Hypothalamus (tissue), 51 donors: ENCODE results near the gene SYT7.

ENCODE experiments used
- DNase-seq, 51 donors: peaks; one replicate each; lab custom pipeline; 2025; lab: John Stamatoyannopoulos, UW

The SYT7 gene

DNA sequence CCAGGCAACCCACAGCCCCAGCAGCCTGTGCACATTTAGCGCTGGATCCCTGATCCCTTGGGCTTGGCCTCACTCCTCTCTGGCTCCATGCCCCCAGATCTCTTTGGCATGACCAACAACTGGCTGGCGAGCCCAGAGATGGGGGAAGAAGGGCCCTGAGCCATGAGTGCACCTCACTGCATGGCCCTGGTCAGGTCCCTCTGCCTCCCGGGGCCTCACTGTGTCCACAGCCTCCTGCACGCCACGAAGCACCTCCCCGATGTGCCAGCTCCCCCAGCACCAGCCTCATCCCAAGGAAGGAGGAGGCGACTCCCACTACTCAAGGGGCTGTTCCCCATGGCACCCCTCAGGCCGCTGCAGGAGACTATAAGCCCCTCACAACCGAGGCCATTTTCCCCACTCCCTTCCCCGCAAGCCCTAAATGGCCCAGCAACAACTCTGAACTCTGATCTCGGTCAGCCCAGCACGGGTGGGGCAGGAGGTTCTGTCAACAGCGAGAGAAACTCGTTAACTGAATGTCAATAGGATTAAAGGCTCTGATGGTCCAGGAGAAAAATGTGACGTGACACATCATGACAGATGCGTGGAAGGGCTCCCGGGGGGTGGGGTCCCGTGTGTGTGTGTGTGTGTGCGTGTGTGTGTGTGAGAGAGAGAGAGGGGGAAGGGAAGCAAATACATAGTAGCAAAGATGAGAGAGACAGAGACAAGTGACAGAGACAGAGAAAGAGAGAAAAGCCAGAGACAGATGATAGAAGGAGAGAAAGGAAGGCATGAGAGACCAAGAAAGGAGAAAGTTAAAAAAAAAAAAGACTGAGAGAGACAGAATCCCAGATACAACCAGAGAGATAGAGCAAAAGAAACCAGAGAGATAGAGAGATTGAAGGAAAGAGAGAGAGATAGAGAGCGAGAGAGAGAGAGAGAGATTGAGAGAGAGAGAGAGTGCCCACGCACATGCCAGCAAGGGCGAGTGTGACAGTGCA is 28.4 kb upstream of the SYT7 start:
- no peak for DNase-seq

DNA sequence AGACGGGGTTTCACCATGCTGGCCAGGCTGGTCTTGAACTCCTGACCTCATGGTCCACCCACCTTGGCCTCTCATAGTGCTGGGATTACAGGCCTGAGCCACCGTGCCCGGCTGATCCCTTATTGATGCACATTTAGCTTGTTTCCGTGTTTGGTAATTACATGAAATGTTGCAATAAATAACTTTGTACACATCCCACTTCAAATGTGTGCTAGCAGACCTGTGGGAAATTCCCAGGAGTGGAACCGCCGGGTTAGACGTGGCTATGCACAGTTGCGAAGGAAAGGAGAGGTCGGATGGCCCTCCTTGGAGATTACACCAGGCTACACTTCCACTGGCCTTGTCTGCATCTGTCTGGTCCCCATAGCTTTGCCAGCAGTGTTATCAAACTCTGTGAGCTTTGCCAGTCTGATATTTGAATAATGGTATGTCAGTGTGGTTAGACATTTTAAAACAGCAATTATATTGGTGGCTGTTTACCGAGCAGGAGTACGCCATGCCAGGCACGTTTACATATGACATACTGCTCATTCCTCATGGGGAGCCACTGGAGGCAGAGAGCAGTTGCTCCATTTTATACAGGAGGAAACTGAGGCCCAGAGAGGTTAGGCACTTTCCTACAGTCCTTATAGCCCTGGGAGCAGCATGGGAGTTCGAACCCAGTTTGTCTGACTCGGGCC is 27.2 kb upstream of the SYT7 start:
- DNase-seq = no peak

DNA sequence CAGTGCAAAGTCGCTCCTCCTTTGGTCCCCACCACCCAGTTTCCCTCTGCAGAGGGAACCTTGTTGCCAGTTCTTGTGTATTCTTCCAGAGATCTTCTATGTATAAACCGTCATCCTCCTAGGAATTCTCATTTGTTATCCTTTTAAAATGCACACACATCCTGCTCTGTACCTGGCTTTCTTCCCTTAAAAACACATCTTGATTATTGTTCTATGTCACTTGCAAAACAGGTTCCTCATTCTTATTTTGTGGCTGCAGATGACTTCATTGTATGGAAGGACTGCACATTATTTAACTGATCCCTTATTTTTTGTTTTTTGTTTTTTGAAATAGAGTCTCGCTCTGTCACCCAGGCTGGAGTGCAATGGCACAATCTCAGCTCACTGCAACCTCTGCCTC is 26.6 kb upstream of the SYT7 start:
- no peak for DNase-seq

DNA sequence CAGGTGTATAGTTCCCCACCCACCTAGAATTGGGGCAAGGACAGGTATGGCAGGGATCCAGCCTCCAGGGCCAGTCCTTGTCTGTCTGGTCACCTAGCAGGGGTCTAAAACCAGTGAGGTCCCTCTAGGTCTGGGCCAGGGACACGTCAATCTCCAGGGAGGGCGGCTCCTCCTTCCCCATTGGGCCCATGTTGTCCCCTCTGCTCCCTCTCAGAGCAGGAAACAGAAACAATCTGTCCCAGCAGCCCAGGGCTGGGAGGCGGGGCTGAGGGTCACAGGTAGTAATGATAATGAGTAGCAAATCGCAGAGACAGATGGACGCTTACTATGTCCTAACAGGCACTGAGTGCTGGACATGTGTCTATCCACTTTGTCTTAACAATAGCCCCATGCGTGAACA is 22.8 kb upstream of the SYT7 start:
- no peak for DNase-seq

DNA sequence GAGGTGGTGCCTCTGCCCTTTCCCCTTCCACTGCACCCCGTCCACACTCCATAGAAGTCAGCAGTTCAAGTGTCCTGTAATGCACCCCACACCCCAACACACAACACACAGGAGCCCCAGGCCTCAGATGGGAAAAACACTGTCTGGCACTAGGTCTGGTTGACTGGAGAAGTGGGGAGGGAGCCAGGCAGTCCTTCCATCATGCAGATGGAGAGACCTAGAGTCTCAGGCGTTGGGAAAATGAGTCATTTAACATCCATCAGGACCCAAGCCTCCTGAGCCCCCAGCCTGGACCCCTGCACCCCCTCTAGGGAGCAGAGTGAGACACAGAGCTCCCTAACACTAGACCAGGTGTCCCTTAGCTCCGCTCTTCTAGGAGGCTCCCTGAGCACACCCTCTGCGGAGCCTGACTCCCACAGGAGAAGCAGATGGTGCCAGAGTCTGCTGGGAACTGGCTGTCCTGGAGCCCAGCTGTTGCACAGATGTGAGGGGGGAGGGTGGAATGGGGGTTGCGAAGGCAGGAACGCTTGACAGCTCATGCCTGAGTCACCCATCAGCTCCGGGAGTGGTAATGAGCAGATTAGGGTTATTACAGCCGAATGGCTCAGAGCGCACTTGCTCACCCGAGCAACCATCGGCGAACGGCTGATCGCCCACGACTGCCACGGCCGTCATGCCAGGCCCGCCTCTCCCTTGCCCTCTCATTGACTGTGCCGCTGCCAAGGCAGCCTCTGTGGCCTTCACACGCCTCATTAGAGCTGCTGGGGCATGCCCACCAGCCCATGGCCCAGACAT is 22.1 kb upstream of the SYT7 start:
- DNase-seq = peak in 8 of 51 donors; percentile 9 to 71 (median 26)

DNA sequence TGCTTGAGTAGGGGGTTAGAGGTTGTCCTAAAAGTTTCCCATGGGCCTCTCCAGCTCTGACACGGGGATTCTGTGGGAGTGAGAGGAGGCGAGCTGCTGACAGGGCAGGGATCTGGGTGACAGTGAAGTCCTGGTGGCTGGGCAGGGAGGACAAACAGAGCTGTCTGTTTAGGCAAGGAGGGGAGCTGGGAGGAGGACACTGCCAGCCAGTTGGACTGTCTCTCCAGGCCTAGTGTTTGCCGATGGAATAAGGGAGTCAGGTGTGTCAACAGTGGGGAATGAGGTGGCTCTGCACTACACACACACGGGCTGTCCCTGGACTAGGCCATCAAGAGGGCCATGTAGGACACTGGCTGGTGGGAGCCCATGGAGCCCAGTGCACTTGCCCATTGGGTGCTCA is 20.6 kb upstream of the SYT7 start:
- no peak for DNase-seq

DNA sequence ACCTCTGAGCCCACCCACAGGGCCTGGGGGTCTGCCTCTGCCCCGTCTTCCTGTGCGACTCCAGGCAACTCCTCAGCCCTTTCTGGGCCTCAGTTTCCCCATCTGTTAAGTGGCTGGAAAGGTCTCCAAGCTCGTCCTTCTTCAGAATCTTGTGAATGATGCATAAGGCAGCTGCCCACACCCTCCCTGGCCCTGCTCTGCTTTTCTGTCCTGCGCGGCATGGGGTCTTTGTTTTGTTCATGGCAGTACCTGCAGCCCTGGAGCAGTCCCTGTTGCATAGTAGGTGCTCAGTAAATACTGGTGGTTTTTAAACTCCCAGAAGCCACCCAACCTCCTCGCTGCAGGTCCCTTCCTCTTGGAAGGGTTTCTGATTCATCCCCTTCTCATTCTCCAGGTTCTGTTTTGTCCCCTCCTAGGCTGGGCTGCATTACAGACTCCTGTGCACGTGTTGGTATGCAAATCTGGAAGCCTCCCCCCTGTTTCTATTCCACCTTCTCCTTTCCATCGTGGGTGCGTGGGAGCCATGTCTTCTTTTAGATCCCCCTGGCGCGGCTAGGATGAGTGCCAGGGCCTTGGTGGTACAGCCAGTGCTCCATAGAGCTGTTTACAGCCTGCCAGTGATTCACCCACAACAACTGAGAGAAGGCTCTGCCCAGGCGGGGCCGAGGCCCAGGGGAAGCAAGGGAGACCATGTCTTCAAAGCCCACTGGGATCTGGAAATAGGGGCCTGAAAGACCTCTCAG is 19.3 kb upstream of the SYT7 start:
- peak in 1 of 51 donors; percentile 59 for DNase-seq

DNA sequence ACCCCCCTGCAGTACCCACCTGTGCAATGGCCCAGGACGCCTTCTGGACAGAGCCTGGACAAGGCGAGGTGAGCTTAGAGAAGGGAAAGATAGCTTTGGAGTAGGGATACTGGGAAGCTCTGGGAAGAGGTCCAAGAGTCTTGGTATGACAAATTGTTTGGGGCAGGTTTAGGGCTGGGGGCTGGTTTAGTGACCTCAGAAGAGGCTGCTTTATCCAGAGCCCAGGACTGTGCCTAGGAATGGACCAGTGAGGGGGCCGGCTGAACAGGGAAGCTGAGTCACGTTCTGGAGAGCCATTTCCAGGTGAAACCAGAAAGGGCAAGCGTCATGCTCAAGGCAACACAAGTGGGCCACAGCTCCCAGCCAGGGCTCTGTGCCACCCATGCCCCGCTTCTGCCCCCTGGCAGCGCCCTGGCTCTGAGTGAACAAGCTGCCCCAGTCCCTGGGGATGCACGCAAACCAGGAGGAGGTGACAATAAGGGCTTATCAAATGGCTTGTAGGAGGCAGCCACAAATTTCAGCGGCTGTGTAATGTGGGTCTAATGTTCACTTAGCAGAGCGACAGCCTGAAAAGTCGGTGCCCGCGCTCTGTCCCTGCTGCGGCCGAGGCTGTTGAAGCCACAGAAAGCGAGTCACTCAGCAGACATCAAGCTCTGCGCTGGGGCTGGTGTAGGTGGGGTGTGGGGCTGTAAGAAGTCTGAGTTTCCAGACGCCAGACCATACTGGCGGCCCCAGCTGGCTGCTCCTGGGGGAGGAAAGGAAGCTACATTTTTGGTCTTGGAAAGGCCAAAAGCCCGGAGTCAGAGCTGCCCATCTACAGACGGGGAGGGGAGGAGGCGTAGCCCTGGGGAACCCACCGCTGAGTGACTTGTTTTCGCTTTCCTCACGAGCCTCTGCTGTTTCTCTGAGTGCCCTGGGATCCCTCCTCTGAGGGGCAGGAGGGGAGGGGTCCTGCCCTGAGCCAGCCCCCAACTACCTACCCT is 18.3 kb upstream of the SYT7 start:
- DNase-seq = peak in 1 of 51 donors; percentile 54

DNA sequence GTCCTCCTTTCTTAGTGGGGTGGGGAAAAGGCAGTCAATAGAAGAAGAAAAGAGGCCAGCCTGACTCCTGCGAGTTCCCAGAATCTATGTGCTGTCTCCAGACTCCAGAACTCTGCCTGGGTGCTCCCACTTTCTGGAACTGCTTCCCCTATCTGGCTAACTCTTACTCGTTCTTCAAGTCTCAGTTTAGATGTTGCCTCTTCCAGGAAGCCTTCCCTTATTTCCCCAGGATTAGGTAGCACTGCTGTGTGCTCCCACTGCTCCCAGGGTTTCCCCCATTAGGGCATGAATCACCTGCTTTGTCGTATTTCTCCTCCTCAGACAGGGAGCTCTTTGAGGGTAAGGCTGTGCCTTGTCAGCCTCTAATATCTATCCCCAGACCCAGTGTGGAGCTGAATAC is 17.5 kb upstream of the SYT7 start:
- no peak for DNase-seq

DNA sequence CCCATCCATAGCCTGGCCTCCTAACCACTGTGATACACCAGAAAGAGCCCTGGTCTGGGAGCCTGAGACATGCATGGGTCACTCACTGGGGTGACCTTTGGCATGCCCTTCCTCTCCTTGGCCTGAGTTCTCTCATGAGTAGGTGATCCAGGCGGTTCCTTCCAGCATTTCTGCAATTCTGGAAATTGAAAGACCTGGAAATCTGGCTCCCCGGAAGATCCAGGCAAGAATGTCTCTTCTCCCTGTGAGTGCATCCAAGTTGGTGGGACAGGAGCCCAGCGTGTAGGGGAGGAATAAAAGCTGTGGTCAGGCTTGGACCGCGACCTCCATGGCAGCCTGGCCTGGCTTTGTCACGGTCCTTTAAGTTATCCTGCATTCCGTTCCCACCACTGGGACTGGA is 16.1 kb upstream of the SYT7 start:
- DNase-seq = no peak

DNA sequence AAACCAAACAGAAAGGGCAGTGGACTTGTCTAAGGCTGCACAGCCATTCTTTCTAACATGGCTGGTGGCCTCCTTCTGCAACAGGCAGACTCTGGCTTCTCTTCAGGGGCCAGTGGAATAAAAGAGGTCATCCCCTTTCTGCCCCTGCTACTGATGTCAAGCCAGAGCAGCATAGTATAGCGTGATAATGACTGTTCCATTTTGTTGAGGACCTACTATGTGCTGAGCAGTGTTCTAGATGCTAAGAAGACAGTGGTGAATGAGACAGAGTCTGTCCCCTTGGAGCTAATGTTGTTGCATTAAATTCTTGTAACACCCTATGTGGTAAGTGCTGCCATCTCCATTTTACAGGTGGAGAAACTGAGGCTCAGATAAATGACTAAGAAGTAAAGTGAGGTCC is 15.7 kb upstream of the SYT7 start:
- no peak for DNase-seq

DNA sequence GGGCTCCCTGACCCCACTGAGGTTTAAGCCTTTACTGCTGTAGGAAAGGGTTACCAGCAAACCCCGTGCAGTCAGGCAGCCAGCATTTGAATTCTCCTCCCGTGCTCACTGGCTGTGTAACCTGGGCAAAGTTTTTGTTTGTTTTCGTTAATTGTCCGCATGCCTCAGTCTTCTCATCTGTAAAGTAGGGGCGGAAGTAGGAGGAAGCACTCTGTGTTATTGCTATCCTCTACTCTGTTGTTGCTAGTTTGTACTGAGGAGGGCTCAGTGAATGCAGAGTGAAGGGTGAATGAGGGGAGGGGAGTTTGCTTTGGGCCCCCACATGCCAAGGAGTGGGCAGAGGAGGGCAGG is 14.0 kb upstream of the SYT7 start:
- no peak for DNase-seq

DNA sequence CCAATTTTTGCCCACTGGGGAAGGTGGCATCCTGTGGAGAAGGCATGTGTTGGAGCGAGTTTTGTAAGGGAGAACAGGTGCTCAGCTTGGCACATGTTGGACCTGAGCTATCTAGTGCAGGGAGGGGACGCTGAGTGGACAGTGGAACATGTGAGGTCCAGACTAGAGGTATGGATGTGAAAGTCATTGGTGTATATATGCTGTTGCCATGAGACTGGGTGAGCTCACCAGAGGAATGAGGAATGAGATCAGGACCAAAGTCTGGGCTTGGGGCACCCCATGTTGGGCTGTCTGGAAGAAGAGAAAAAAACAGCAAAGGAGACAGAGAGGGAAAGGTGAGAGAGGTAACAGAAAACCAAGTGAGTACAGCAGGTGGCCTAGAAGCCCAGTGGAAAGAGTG is 12.3 kb upstream of the SYT7 start:
- DNase-seq = no peak

DNA sequence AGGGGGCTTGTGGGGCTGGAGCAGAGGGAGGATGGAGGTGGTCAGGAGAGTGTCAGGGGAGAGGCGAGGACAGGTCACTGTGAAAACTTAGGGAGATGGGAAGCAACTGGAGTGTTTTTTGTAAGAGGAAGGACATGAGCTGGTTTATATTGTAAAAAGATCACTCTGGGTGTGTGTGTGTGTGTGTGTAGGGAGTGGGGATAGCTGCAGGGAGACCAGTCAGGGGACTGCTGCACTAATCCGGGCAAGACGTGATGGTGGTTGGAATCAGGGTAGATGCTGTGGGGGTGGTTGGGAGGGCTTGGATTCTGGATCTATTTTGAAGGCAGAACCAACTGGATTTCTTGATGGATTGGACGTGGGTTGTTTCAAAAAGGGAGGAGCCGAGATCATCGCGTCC is 11.3 kb upstream of the SYT7 start:
- no peak for DNase-seq

DNA sequence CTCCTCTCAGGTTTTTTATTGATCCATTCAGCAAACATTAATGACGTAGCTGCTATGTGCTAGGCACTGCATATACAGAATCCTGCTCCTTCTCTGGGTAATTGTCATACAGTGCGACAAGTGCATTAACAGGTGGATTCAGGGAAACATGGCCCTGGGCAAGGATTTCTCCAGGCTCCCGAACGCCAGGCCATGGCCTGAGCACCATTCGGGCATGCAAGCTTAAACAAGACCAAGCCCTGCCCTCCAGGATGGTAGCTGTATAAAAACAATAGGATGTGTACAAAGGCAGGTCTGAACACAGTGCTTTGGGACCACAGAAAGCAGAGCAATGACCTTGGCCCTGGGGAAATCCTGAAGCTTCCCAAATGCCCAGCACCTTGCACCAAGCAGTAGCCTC is 9.1 kb upstream of the SYT7 start:
- DNase-seq = no peak

DNA sequence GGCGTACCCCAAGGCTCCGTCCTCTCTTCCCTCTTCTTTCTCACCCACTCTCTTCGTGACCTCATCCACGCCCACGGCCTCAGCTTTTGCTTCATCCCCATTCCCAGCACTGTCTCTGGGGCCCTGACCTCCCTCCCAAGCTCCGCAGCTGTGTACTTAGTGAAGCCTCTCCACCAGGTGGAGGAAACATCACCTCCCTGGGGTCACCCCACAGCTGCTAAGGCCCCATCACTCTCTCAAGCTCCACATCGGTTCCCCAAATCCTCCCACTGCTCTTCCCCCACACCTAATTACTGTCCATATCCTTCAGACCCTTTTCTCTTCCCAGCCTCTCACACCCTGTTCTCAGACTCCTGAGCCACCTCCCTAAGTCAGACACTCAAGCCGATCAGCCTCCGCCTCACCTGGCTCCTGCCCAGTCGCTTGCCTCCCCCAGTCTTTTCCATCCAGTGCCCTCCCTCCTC is 7.9 kb upstream of the SYT7 start:
- peak in 1 of 51 donors; percentile 61 for DNase-seq

DNA sequence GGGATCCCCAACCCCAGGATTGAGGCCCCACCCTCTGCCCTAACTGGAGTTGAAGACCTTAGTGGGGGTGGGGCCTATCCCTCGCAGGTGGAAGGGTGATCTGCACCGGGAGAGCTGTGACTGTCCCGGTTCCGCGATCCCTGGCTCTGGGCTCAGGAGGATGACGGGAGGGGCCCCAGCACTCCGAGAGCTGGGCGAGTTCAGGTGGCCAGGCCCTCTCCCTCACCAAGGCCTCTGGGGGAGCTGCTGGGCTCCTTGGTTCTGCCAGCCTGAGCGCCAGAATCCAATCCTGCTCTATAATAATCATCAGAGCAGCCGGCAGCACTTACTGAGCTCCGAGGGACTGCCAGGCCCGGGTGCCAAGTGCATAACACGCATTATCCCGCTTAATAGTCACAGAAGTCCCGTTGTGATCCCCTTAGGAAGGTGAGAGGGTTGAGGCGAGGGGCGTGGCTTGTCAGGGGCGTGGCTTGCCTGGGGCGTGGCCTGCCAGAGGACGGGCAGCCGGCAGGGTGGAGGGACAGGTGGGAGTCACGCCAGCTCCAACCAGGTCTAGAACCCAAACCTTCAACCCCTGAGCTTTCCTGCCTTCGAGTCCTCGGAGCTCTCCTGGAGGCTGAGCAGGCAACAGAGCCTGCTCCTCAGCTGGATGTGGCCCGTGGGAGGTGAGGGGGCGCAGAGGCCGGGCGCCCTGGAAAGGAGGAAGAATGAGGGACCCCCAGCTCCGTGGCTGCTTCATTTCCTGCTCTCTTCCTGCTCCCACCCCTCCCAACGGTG is 7.3 kb upstream of the SYT7 start:
- peak in 3 of 51 donors; percentile 14 to 40 (median 24) for DNase-seq

DNA sequence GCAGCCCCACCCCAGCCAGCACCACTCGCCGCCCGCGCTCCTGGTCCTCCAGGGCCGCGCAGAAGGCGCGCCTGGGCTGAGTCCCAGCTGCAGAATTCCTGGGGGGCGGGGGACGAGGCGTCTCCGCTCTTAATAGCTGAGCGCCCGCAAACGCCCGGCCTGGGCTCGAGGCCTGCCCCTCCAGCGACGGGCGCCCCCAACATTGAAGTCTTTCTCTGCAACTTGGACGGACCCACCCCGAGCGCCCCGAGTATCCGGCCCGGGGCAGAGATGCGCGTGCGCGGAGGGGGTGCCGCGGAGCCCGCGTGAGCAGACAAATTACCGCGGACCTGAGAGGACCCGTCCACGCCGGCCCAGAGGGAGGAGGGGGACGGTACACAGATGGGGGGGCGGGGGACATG is 6.7 kb upstream of the SYT7 start:
- DNase-seq = peak in 9 of 51 donors; percentile 8 to 35 (median 20)
